ENCODE results near the gene DYNLT4.
"Not testable (repeated sequence)": the region's sequence is repeated elsewhere in the genome, so short reads cannot be mapped to it uniquely, and the experiment has no call there.

DNA sequence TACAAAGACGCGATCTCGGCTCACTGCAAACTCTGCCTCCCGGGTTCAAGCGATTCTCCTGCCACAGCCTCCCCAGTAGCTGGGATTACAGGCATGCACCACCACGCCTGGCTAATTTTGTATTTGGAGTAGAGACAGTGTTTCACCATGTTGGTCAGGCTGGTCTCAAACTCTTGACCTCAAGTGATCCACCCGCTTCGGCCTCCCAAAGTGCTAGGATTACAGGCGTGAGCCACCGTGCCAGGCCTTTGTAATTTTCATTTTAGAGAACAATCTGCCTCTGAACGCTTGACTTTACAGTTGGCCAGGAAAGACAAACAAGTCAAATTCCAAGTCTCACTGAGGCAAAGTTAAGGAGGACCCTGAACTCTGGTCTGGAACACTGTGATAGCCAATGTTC is 31.1 kb upstream of the DYNLT4 start:
- TF ChIP-seq, protein P1, sequence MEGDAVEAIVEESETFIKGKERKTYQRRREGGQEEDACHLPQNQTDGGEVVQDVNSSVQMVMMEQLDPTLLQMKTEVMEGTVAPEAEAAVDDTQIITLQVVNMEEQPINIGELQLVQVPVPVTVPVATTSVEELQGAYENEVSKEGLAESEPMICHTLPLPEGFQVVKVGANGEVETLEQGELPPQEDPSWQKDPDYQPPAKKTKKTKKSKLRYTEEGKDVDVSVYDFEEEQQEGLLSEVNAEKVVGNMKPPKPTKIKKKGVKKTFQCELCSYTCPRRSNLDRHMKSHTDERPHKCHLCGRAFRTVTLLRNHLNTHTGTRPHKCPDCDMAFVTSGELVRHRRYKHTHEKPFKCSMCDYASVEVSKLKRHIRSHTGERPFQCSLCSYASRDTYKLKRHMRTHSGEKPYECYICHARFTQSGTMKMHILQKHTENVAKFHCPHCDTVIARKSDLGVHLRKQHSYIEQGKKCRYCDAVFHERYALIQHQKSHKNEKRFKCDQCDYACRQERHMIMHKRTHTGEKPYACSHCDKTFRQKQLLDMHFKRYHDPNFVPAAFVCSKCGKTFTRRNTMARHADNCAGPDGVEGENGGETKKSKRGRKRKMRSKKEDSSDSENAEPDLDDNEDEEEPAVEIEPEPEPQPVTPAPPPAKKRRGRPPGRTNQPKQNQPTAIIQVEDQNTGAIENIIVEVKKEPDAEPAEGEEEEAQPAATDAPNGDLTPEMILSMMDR (IDR thresholded peaks at IDR 0.05): not testable (repeated sequence)
- not testable (repeated sequence) for TF ChIP-seq POLR2AphosphoS5 (IDR thresholded peaks at IDR 0.05)
